GM12892 (cell line): ENCODE results near the gene OXNAD1.

Source experiments
- POLR2A ChIP-seq: IDR thresholded peaks from 2 replicates; pipeline ENCODE4 v1.6.1; 2011; ENCODE audit warnings: low read depth, low read length, control low read depth
- POLR2AphosphoS5 ChIP-seq: IDR thresholded peaks from 2 replicates; pipeline ENCODE4 v1.6.1; 2011; ENCODE audit warnings: low read depth, low read length, control low read depth
- TAF1 ChIP-seq: IDR thresholded peaks from 2 replicates; pipeline ENCODE4 v1.6.1; 2011; ENCODE audit warnings: low read depth, mild to moderate bottlenecking, control low read depth, low read length, borderline replicate concordance

DNA sequence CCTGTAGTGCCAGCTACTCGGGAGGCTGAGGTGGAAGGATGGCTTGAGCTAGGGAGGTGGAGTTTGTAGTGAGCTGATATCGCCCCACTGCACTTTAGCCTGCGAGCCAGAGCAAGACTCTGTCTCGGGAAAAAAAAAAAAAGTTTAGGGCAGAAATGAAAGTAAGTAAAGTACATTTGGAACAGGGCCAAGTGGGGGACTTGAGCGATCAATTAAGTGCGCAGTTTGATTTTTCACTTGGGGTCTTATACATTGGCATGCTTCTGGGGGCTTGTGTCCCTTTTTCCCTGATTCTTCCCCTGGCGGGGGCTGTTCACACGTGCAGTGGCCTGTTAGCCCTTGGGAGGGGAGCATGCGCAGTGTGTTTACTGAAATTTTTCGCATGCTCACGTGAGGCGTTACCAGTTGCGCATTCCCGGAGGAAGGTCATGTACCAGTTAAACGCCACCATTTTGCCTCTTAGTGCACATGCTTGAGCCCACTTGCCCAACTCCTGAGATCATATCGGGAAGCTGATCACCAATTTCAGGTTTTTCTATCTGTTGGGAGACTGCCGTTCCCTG, 48.6 kb upstream of the OXNAD1 start:
- TF ChIP-seq POLR2AphosphoS5 (no peak), TAF1 (no peak), POLR2A (no peak)
